HK-2 (cell line): ENCODE results near the gene NCOA7.
"Not testable (repeated sequence)": the region's sequence is repeated elsewhere in the genome, so short reads cannot be mapped to it uniquely, and the experiment has no call there.

Source experiments
- DNase-seq: peaks from one replicate; pipeline ENCODE4 v3.0.0-alpha.2; 2018; ENCODE audit not compliant: unreplicated experiment

The NCOA7 gene

GRCh38 chr6:125753218-125753936, 37.4 kb upstream of the NCOA7 start:
- DNase-seq = no peak

GRCh38 chr6:125753937-125754259, 36.9 kb upstream of the NCOA7 start:
- DNase-seq = no peak

- no peak for DNase-seq
Observed at GRCh38 chr6:125754566-125754965, 36.2 kb upstream of the NCOA7 start.

GRCh38 chr6:125759184-125759902, 31.4 kb upstream of the NCOA7 start:
- no peak for DNase-seq

GRCh38 chr6:125759959-125760457, 30.8 kb upstream of the NCOA7 start:
- no peak for DNase-seq

- no peak for DNase-seq
Observed at GRCh38 chr6:125764121-125764671, 26.6 kb upstream of the NCOA7 start.

GRCh38 chr6:125765944-125766343, 24.8 kb upstream of the NCOA7 start:
- no peak for DNase-seq

GRCh38 chr6:125766641-125767040, 24.1 kb upstream of the NCOA7 start:
- no peak for DNase-seq

GRCh38 chr6:125769147-125769783, 21.5 kb upstream of the NCOA7 start:
- DNase-seq = no peak

- no peak for DNase-seq
Observed at GRCh38 chr6:125773387-125774341, 17.1 kb upstream of the NCOA7 start.

GRCh38 chr6:125776107-125776826, 14.5 kb upstream of the NCOA7 start:
- not testable (repeated sequence) for DNase-seq

GRCh38 chr6:125779924-125780539, 10.7 kb upstream of the NCOA7 start:
- peak; percentile 90 for DNase-seq

- peak; percentile 63 for DNase-seq
Observed at GRCh38 chr6:125780540-125781313, 10.0 kb upstream of the NCOA7 start.

GRCh38 chr6:125781314-125781868, 9.4 kb upstream of the NCOA7 start:
- no peak for DNase-seq

GRCh38 chr6:125784365-125784764, 6.4 kb upstream of the NCOA7 start:
- DNase-seq = no peak

GRCh38 chr6:125787791-125788190, 3.0 kb upstream of the NCOA7 start:
- no peak for DNase-seq

- no peak for DNase-seq
Observed at GRCh38 chr6:125789167-125789566, 1.6 kb upstream of the NCOA7 start.

GRCh38 chr6:125789576-125790357, 993 bp upstream of the NCOA7 start:
- DNase-seq = peak; percentile 45
